SU-DHL-6 (cell line): ENCODE data around the gene TP73.

Experiments
- H2AFZ ChIP-seq: fragments of 200-600 bp; sonication (generic); 2 replicates; pipeline ENCODE4 v1.6.1; 2014; ENCODE audit warnings: low read depth, mild to moderate bottlenecking, moderate library complexity, mixed read lengths, antibody characterized with exemption, low read length; ENCODE audit not compliant: severe bottlenecking
- H3F3A ChIP-seq: fragments of 200-600 bp; shearing (Covaris generic); 2 replicates; pipeline ENCODE4 v1.6.0; 2016; ENCODE audit warnings: antibody characterized with exemption, mild to moderate bottlenecking; ENCODE audit not compliant: insufficient read depth
- H3K27ac ChIP-seq: fragments of 200-600 bp; sonication (generic); 2 replicates; pipeline ENCODE4 v1.5.1; 2016; ENCODE audit warnings: low read depth, mild to moderate bottlenecking, low read length, moderate library complexity, mixed read lengths
- H3K27me3 ChIP-seq: fragments of 200-600 bp; sonication (generic), shearing (Covaris generic); 2 replicates; pipeline ENCODE4 v1.6.0; 2014; ENCODE audit warnings: mild to moderate bottlenecking, low read length
- H3K36me3 ChIP-seq: fragments of 200-600 bp; sonication (generic); 2 replicates; pipeline ENCODE4 v1.6.1; 2014; ENCODE audit warnings: mild to moderate bottlenecking, low read length, mixed read lengths
- H3K4me2 ChIP-seq: fragments of 300-600, 200-600 bp; shearing (Covaris generic), sonication (generic); 2 replicates; pipeline ENCODE4 v1.6.0; 2014; ENCODE audit warnings: low read length, low read depth, mild to moderate bottlenecking; ENCODE audit not compliant: poor library complexity, severe bottlenecking
- H3K4me3 ChIP-seq: fragments of 200-600 bp; sonication (generic); 2 replicates; pipeline ENCODE4 v1.5.1; 2014; ENCODE audit warnings: antibody characterized with exemption, low read length, mild to moderate bottlenecking, mixed read lengths; ENCODE audit not compliant: insufficient read depth, poor library complexity, severe bottlenecking
- H3K79me2 ChIP-seq: fragments of 200-600 bp; sonication (generic); 2 replicates; pipeline ENCODE4 v1.6.1; 2014; ENCODE audit warnings: mild to moderate bottlenecking, low read length, moderate library complexity; ENCODE audit not compliant: insufficient read depth
- H3K9ac ChIP-seq: fragments of 200-600 bp; sonication (generic); 2 replicates; pipeline ENCODE4 v1.7.0; 2014; ENCODE audit warnings: mild to moderate bottlenecking, low read length
- H3K9me2 ChIP-seq: fragments of 200-600 bp; sonication (generic); replicated peaks from 2 replicates; pipeline ENCODE4 v1.6.1; 2014; ENCODE audit warnings: low read length; ENCODE audit not compliant: insufficient read depth
- H3K9me3 ChIP-seq: fragments of 200-600 bp; sonication (generic); 2 replicates; pipeline ENCODE4 v1.6.1; 2014; ENCODE audit warnings: low read length, mixed read lengths; ENCODE audit not compliant: insufficient read depth
- H4K20me1 ChIP-seq: fragments of 200-600 bp; sonication (generic); 2 replicates; pipeline ENCODE4 v1.6.1; 2014; ENCODE audit warnings: low read depth, mild to moderate bottlenecking, antibody characterized with exemption, low read length, moderate library complexity, mixed read lengths
- CTCF ChIP-seq: fragments of 200-600 bp; sonication (generic); IDR thresholded peaks from one replicate; pipeline ENCODE4 v1.5.1; 2017; ENCODE audit warnings: antibody characterized with exemption, mild to moderate bottlenecking, low read length, moderate library complexity; ENCODE audit not compliant: insufficient read depth, poor library complexity, severe bottlenecking
- EZH2phosphoT487 ChIP-seq: fragments of 200-600 bp; sonication (generic), shearing (Covaris generic); conservative IDR thresholded peaks from 2 replicates; pipeline ENCODE4 v1.6.1; 2018; ENCODE audit warnings: mild to moderate bottlenecking, antibody characterized with exemption, low read length, moderate library complexity, mixed read lengths

Gene TP73

DNA sequence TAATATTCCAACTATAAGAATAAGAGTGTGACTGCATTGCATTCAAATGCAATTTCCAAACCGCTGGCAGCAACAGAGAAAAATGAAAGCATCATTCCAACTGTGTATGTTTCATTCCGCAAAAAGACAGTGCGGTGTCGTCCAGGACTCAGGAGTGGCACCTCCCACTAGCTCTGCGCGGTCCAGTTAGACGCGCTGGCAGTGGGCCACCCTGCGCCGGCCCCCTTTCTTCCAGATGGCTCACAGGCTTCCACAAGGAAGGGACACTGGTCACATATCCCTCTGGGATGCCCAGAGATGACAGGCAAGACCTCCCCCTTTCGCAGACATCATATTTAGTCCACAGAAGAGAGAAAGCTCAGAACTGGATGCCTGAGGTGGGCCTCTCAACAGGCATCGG lies 14.3 kb upstream of the TP73 start:
- H2AFZ ChIP-seq = no peak overlapping the region
- no peak overlapping the region for H3K4me3 ChIP-seq
- no peak overlapping the region for H3K4me2 ChIP-seq
- no peak overlapping the region for H3K27ac ChIP-seq
- no peaks in the 10 kb centered on the region for H3K9me2 ChIP-seq
- H3K9ac ChIP-seq = no peak overlapping the region
- no peaks in the 10 kb centered on the region for H3K79me2 ChIP-seq
- TF ChIP-seq CTCF (no peak), EZH2phosphoT487 (no peak)
- no peaks in the 10 kb centered on the region for H3F3A ChIP-seq
- no peaks in the 10 kb centered on the region for H3K27me3 ChIP-seq
- no peaks in the 10 kb centered on the region for H3K9me3 ChIP-seq
- no peaks in the 10 kb centered on the region for H4K20me1 ChIP-seq
- no peaks in the 10 kb centered on the region for H3K36me3 ChIP-seq

DNA sequence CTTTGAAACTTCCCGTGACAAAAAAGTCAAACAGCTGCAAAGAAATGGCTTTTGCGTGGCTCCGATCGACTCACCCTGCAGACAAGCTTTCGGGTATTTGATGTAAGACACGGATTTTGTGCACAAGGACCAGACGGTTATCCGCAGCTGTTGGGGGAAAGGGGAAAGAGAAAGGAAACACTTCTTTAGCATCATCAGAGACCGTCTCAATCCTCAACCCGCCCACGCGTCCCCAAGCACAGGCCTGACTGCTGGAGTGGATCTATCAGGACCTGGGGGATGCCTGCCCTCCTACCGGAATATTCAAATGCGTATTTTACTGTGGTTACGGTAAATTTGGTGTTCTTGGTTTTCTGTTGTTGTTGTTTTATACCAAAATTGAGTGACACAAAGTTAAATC lies 13.6 kb upstream of the TP73 start:
- Histone ChIP-seq H3K9me3 (no peaks in the 10 kb centered on the region), H3K27me3 (no peaks in the 10 kb centered on the region), H2AFZ (no peak overlapping the region), H3K9ac (no peak overlapping the region), H3F3A (no peaks in the 10 kb centered on the region), H3K4me2 (no peak overlapping the region), H3K4me3 (no peak overlapping the region), H4K20me1 (no peaks in the 10 kb centered on the region), H3K27ac (no peak overlapping the region), H3K36me3 (no peaks in the 10 kb centered on the region), H3K79me2 (no peaks in the 10 kb centered on the region), H3K9me2 (no peaks in the 10 kb centered on the region)
- TF ChIP-seq CTCF (no peak), EZH2phosphoT487 (no peak)

- no peaks in the 10 kb centered on the region for H3K79me2 ChIP-seq
- H3K27ac ChIP-seq = no peak overlapping the region
- no peak overlapping the region for H3K9ac ChIP-seq
- no peaks in the 10 kb centered on the region for H3F3A ChIP-seq
- H3K4me2 ChIP-seq = no peak overlapping the region
- TF ChIP-seq EZH2phosphoT487 (no peak), CTCF (no peak)
- H3K9me2 ChIP-seq = no peaks in the 10 kb centered on the region
- H3K27me3 ChIP-seq = no peaks in the 10 kb centered on the region
- no peaks in the 10 kb centered on the region for H4K20me1 ChIP-seq
- no peak overlapping the region for H3K4me3 ChIP-seq
- H2AFZ ChIP-seq = no peak overlapping the region
- H3K9me3 ChIP-seq = no peaks in the 10 kb centered on the region
- no peaks in the 10 kb centered on the region for H3K36me3 ChIP-seq
Measured at GRCh38 chr1:3639397-3639911, 12.9 kb upstream of the TP73 start.
